HepG2 (cell line): ENCODE data around the gene ARMH4. TPM values are rescaled to one million over a fixed set of nuclear protein-coding genes. Genes with fewer than 3 reads are reported as not detected.

Experiments used
- ATAC-seq: fragments of 200-7000 bp; cut with Tn5 transposase; 3 replicates; pipeline ENCODE4 v1.9.1; 2020; ENCODE audit warnings: mild to moderate bottlenecking, moderate library complexity
- BruUV-seq: library from RNA; stranded (reverse); fragments of 400-500 nt; replicated peaks from 2 replicates; lab custom pipeline; 2021; lab: Mats Ljungman, UMichigan
- CTCF ChIA-PET: fragments of 300-600 bp; formaldehyde crosslinking; extraction: SDS; loops from one replicate; lab custom pipeline; 2021; ENCODE audit warnings: low total read pairs, inconsistent platforms, low intra/inter-chr PET ratio; lab: Yijun Ruan, JAX
- POLR2A ChIA-PET: fragments of 350-600 bp; sonication (Branson Sonifier 250); formaldehyde crosslinking; loops from one replicate; lab custom pipeline; 2020; ENCODE audit warnings: antibody characterized with exemption, inconsistent platforms; lab: Yijun Ruan, JAX
- DNase-seq: peaks from one replicate; pipeline ENCODE4 v3.0.0-alpha.2; 2015; ENCODE audit warnings: low spot score
- FAIRE-seq: peaks from 3 replicates; lab custom pipeline; 2011; peaks lifted over from hg19 to GRCh38; lab: Jason Lieb, UNC
- H2AFZ ChIP-seq: one replicate; pipeline ENCODE4 v1.6.1; 2011; ENCODE audit warnings: low read length, inconsistent platforms
- H3K27ac ChIP-seq: fragments of 300-600 bp; 3 replicates; pipeline ENCODE4 v1.8.0; 2011; ENCODE audit warnings: mixed run types, mild to moderate bottlenecking, mixed read lengths, low read length, inconsistent platforms; ENCODE audit not compliant: insufficient read depth; ENCODE audit errors: extremely low read length
- H3K27me3 ChIP-seq, 2 experiments: fragments of 200-600 bp in 1 of 2; 2 replicates in 1 of 2; 3 replicates in 1 of 2; pipeline versions ENCODE4 v1.6.0 to v1.8.0; 2011; ENCODE audit warnings: low read length in 2 of 2, mild to moderate bottlenecking in 2 of 2, moderate library complexity in 2 of 2, inconsistent platforms in 1 of 2; ENCODE audit not compliant: insufficient read depth in 2 of 2, control insufficient read depth in 1 of 2
- H3K36me3 ChIP-seq, 2 experiments: fragments of 200-600 bp in 1 of 2; replicated peaks in 1 of 2; 2 replicates in 1 of 2; 3 replicates in 1 of 2; pipeline versions ENCODE4 v1.5.1 to v1.8.0; 2011; ENCODE audit warnings: low read length in 2 of 2, inconsistent platforms in 1 of 2; ENCODE audit not compliant: insufficient read depth in 2 of 2, control insufficient read depth in 1 of 2
- H3K4me1 ChIP-seq: 2 replicates; pipeline ENCODE4 v1.5.1; 2012; ENCODE audit warnings: low read length, inconsistent platforms; ENCODE audit not compliant: insufficient read depth
- H3K4me2 ChIP-seq: 2 replicates; pipeline ENCODE4 v1.6.0; 2011; ENCODE audit warnings: low read depth, low read length, inconsistent platforms
- H3K4me3 ChIP-seq, 3 experiments: fragments of 200-600 bp in 1 of 3; sonication (generic), shearing (Covaris generic) in 1 of 3; replicated peaks in 1 of 3; 2 replicates each; pipeline ENCODE4 v1.5.1; 2011 to 2016; ENCODE audit warnings: low read length in 3 of 3, inconsistent platforms in 2 of 3, low read depth in 2 of 3, mild to moderate bottlenecking in 2 of 3, control low read depth in 1 of 3, mixed read lengths in 1 of 3; ENCODE audit not compliant: insufficient read depth in 1 of 3
- H3K79me2 ChIP-seq: one replicate; pipeline ENCODE4 v1.6.1; 2011; ENCODE audit warnings: low read length, inconsistent platforms; ENCODE audit not compliant: insufficient read depth
- H3K9ac ChIP-seq: 2 replicates; pipeline ENCODE4 v1.6.0; 2011; ENCODE audit warnings: mild to moderate bottlenecking, low read depth, low read length, inconsistent platforms; ENCODE audit not compliant: insufficient read depth
- H3K9me3 ChIP-seq: 2 replicates; pipeline ENCODE4 v1.5.1; 2012; ENCODE audit warnings: mild to moderate bottlenecking, low read length
- H4K20me1 ChIP-seq: 2 replicates; pipeline ENCODE4 v1.6.0; 2011; ENCODE audit warnings: inconsistent platforms, mild to moderate bottlenecking, low read length, moderate library complexity; ENCODE audit not compliant: insufficient read depth
- CHD4 ChIP-seq: fragments of 200-600 bp; sonication (generic); IDR thresholded peaks from 2 replicates; pipeline ENCODE4 v1.7.0; 2017; ENCODE audit warnings: mild to moderate bottlenecking, low read length, borderline replicate concordance
- KDM6A ChIP-seq: IDR thresholded peaks from 2 replicates; pipeline ENCODE4 v1.6.1; 2016; ENCODE audit warnings: low read depth
- KLF15 ChIP-seq: sonication (generic); formaldehyde crosslinking; IDR thresholded peaks from 2 replicates; pipeline ENCODE4 v1.8.1; 2023; ENCODE audit warnings: borderline replicate concordance, mild to moderate bottlenecking, inconsistent platforms, missing genetic modification reagents, mixed read lengths
- RFXAP ChIP-seq: sonication (generic); formaldehyde crosslinking; IDR thresholded peaks from 2 replicates; pipeline ENCODE4 v1.4.0; 2020; ENCODE audit warnings: missing genetic modification reagents, borderline replicate concordance
- RXRA ChIP-seq: sonication (generic); formaldehyde crosslinking; IDR thresholded peaks from 2 replicates; pipeline ENCODE4 v1.5.1; 2020; ENCODE audit warnings: missing genetic modification reagents
- SIN3B ChIP-seq: fragments of 150-350 bp; IDR thresholded peaks from 2 replicates; pipeline ENCODE4 v1.6.1; 2014; ENCODE audit warnings: low read length
- TCF7L2 ChIP-seq: IDR thresholded peaks from 2 replicates; pipeline ENCODE4 v1.6.1; 2011; ENCODE audit warnings: mild to moderate bottlenecking, low read depth, low read length, moderate library complexity
- YEATS4 ChIP-seq: sonication (generic); formaldehyde crosslinking; IDR thresholded peaks from 2 replicates; pipeline ENCODE4 v1.4.0; 2020; ENCODE audit warnings: missing genetic modification reagents, borderline replicate concordance
- ZIK1 ChIP-seq: sonication (generic); formaldehyde crosslinking; IDR thresholded peaks from 2 replicates; pipeline ENCODE4 v1.5.0; 2020; ENCODE audit warnings: mild to moderate bottlenecking, low read depth, missing genetic modification reagents, borderline replicate concordance
- ZNF678 ChIP-seq: sonication (generic); formaldehyde crosslinking; IDR thresholded peaks from 2 replicates; pipeline ENCODE4 v1.4.0; 2020; ENCODE audit warnings: mild to moderate bottlenecking, missing genetic modification reagents
- WGBS: methylation state at CpG from one replicate; pipeline ENCODE4 v1.1.6; 2017; ENCODE audit warnings: low lambda C conversion rate; 5-methylcytosine and 5-hydroxymethylcytosine counted together
- in situ Hi-C: cut with HindIII; loops from 2 replicates; pipeline ENCODE4 v1.10.0; 2017; ENCODE audit warnings: low pct_unique_long_range_greater_than_20kb; ENCODE audit not compliant: extremely low pct_ligation_motif_present
- intact Hi-C: fragments of 100-400 bp; cut with micrococcal nuclease; formaldehyde crosslinking; loops from one replicate; pipeline ENCODE4 v1.10.0; 2022; ENCODE audit not compliant: unreplicated experiment
- polyA plus RNA-seq, 8 experiments: library from polyadenylated mRNA; depleted of rRNA in 3 of 8; stranded (reverse) in 7 of 8; unstranded in 1 of 8; fragments of >200 nt; fragmentation: Illumina TruSeq in 4 of 8; extraction: Trizol in 4 of 8; gene quantifications; 2 replicates each; pipeline versions ENCODE4 v1.2.1 to v1.2.3, GENCODE V29; 2011 to 2016; ENCODE audit warnings: low read depth in 4 of 8, missing spikeins in 1 of 8, mixed read lengths in 1 of 8; ENCODE audit not compliant: insufficient read depth in 1 of 8
- total RNA-seq, 5 experiments: library from RNA; depleted of rRNA; stranded (reverse); fragments of >200 nt; fragmentation: Illumina TruSeq; extraction: Trizol; gene quantifications; 2 replicates each; pipeline ENCODE4 v1.2.3, GENCODE V29; 2016; ENCODE audit warnings: low read depth in 1 of 5
- TF ChIP-seq, protein P1 (sequence below): sonication (generic); formaldehyde crosslinking; IDR thresholded peaks from 2 replicates; pipeline ENCODE4 v1.8.0; 2022; ENCODE audit warnings: mild to moderate bottlenecking, missing genetic modification reagents; ENCODE audit not compliant: insufficient replicate concordance

ARMH4 gene
- total and polyA plus RNA-seq, 2 of the 13 experiments (the other 11 are each of a cell fraction or from before 2014, with no cell fraction given): 0.02 to 0.18 TPM

DNA sequence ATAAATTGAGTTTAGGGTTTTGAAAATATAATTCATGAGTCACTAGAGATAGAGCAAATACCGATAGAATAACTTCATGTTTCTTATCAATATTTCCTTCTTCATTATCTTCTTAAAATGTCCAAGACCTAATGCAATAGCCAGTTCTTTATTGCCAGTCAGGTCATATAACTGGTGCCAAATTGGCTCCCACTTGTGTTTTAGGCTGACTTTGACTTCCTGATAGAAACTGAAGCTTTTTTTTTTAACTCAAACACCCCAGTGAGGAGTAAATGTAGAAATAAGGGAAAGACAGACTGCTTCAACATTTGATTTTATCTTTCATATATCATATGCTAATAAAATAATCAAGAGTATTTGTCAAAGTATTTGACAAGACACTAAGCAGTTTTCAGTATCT is 80.7 kb downstream of the ARMH4 start:
- ATAC-seq: no peak
- H3K27me3 ChIP-seq: peaks cover 0 to 1% of the 10 kb centered on the region in 2 experiments; a peak in 2 of 5 replicates
- no peaks in the 10 kb centered on the region for H3K9me3 ChIP-seq
- in situ Hi-C loops (loop anchor here (5.0 kb wide), 1 partner anchor 379 kb away; no protein-coding TSS in a partner anchor), intact Hi-C loops (loop anchor here (5.0 kb wide), 1 partner anchor 544 kb away; no protein-coding TSS in a partner anchor)
- H3K27ac ChIP-seq: no peak overlapping the region
- no peak for DNase-seq
- no peak for FAIRE-seq
- H3K4me2 ChIP-seq: no peak overlapping the region
- BruUV-seq: no TSS peak
- no peak overlapping the region for H2AFZ ChIP-seq
- POLR2A ChIA-PET: no interaction called here
- no peaks in the 10 kb centered on the region for H3K79me2 ChIP-seq
- TF ChIP-seq SIN3B: no peak
- TF ChIP-seq RXRA (CRISPR knock-in tag): no peak
- TF ChIP-seq KLF15: no peak
- TF ChIP-seq, all 625 proteins: peak for 0
- H4K20me1 ChIP-seq: no peaks in the 10 kb centered on the region
- no peaks in the 10 kb centered on the region for H3K4me1 ChIP-seq
- WGBS: 0% methylated on average over 1 of the region's 1 CpG
- no peak overlapping the region for H3K4me3 ChIP-seq
- no peaks in the 10 kb centered on the region for H3K36me3 ChIP-seq
- no peak overlapping the region for H3K9ac ChIP-seq
- CTCF ChIA-PET: interaction anchor here (1.6 to 2.2 kb wide), 2 partner anchors 379 to 584 kb away, joined by 4 to 13 read pairs; no protein-coding TSS in a partner anchor

DNA sequence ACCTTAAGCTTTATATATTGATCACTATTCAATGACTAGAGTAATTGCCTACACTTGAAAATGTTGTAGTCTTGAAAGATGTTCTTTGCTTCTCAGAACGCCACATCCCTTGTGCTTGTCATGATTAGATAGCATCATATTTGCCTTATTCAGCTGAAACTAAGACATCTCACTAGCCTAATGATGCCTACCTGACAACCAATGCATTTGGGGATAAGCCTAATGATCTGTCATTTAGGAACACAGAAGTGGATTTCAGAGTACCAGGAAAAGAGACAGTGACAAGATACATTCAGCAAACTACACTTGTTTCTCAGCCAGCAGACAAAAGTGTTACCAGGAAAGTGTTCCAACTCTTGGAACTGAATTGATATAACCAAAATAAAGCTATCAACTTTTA is 83.7 kb downstream of the ARMH4 start:
- no TSS peak for BruUV-seq
- H3K27ac ChIP-seq: no peak overlapping the region
- no peaks in the 10 kb centered on the region for H4K20me1 ChIP-seq
- no peak overlapping the region for H3K4me3 ChIP-seq
- CTCF ChIA-PET: no interaction called here
- H3K79me2 ChIP-seq: no peaks in the 10 kb centered on the region
- no peak for FAIRE-seq
- H2AFZ ChIP-seq: no peak overlapping the region
- H3K4me2 ChIP-seq: no peak overlapping the region
- H3K9ac ChIP-seq: no peak overlapping the region
- no peaks in the 10 kb centered on the region for H3K9me3 ChIP-seq
- intact Hi-C loops: no loop called here
- in situ Hi-C loops: no loop called here
- no peaks in the 10 kb centered on the region for H3K36me3 ChIP-seq
- H3K27me3 ChIP-seq: peaks cover 0 to 1% of the 10 kb centered on the region in 2 experiments; a peak in 1 of 5 replicates
- TF ChIP-seq ZNF678 (CRISPR knock-in tag) (no peak), TCF7L2 (no peak), KDM6A (CRISPR knock-in tag) (no peak), YEATS4 (no peak), ZIK1 (no peak), CHD4 (no peak), RFXAP (CRISPR knock-in tag) (no peak)
- TF ChIP-seq, protein P1, sequence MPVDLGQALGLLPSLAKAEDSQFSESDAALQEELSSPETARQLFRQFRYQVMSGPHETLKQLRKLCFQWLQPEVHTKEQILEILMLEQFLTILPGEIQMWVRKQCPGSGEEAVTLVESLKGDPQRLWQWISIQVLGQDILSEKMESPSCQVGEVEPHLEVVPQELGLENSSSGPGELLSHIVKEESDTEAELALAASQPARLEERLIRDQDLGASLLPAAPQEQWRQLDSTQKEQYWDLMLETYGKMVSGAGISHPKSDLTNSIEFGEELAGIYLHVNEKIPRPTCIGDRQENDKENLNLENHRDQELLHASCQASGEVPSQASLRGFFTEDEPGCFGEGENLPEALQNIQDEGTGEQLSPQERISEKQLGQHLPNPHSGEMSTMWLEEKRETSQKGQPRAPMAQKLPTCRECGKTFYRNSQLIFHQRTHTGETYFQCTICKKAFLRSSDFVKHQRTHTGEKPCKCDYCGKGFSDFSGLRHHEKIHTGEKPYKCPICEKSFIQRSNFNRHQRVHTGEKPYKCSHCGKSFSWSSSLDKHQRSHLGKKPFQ (CRISPR knock-in tag): no peak
- TF ChIP-seq, all 625 proteins: peak for 0
- no peak for DNase-seq
- ATAC-seq: no peak
- 6% methylated on average over 1 of the region's 1 CpG for WGBS
- POLR2A ChIA-PET: no interaction called here
- H3K4me1 ChIP-seq: no peaks in the 10 kb centered on the region
